ENCODE results near the gene CRYGS. TPM values are rescaled to one million over a fixed set of nuclear protein-coding genes. Genes with fewer than 3 reads are reported as not detected.
"Not testable (repeated sequence)": the region's sequence is repeated elsewhere in the genome, so short reads cannot be mapped to it uniquely, and the experiment has no call there.

CRYGS gene
- total RNA-seq, 1 experiment from 2014 or later: 0.63 TPM

DNA sequence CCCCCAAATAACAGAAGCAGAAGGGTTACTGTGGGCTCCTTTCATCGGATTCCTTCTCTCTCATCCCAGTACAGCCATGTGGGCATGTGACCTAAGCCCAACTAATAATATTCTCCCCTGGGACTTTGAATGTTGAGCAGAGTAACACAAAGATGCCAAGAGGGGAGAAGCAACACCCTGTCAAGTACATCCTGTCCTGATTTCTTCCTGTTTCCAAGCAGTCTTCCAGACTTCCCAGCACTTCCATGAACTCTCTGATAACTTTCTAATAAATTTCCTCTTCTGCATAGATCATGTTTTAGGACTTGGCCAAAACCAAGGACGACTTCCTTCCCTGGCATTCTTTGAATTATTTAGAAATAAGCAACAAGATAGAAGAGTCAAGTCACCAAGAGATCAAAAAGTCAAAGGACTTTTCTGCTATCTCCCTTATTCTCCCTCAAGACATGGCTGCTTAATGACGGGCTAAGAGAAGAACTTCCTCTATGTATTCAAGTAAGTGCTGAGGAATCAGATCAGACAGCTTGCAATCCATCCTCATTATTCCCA, 37.9 kb downstream of the CRYGS start:
- Histone ChIP-seq H3K36me3 (no peaks in the 10 kb centered on the region), H3K4me3 (no peak overlapping the region), H3K27ac (no peak overlapping the region), H3K9me3 (replicated peaks) (no peaks in the 10 kb centered on the region), H3K27me3 (replicated peaks) (0 out of 2 replicates have a peak, but pooled peaks cover 4% of the 10 kb centered on the region), H3K4me1 (replicated peaks) (no peaks in the 10 kb centered on the region)
- no peak for DNase-seq (ENCODE audit: low read depth in 1 of 2, low spot score in 2 of 2)

DNA sequence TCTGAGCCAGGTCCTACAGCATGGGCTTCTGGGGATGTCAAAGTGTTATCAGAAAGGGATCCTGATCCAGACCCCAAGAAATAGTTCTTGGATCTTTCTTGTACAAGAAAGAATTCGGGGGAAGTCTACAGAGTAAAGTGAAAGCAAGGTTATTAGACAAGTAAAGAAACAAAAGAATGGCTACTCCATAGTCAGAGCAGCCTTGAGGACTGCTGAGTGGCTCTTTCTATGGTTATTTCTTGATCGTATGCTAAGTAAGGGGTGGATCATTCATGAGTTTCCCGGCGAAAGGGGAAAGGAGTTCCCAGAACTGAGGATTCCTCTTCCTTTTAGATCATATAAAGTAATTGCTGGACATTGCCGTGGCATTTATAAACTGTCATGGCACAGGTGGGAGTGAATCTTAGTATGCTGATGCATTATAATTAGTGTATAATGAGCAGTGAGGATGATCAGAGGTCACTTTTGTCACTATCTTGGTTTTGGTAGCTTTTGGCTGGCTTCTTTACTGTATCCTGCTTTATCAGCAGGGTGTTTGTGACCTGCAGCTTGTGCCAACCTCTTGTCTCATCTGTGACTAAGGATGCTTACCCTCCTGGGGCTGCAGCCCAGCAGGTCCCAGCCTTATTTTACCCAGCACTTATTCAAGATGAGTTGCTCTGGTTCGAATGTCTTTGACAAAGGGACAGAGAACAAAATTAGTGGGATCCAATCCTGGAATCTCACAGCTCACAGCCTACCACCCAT, 41.0 kb downstream of the CRYGS start:
- Histone ChIP-seq H3K27me3 (replicated peaks) (no peaks in the 10 kb centered on the region; the same call in 1 of the 2 replicates), H3K9me3 (replicated peaks) (no peaks in the 10 kb centered on the region), H3K27ac (no peak overlapping the region), H3K4me1 (replicated peaks) (no peaks in the 10 kb centered on the region), H3K4me3 (no peak overlapping the region), H3K36me3 (no peaks in the 10 kb centered on the region)
- no peak for DNase-seq (ENCODE audit: low read depth in 1 of 2, low spot score in 2 of 2)

DNA sequence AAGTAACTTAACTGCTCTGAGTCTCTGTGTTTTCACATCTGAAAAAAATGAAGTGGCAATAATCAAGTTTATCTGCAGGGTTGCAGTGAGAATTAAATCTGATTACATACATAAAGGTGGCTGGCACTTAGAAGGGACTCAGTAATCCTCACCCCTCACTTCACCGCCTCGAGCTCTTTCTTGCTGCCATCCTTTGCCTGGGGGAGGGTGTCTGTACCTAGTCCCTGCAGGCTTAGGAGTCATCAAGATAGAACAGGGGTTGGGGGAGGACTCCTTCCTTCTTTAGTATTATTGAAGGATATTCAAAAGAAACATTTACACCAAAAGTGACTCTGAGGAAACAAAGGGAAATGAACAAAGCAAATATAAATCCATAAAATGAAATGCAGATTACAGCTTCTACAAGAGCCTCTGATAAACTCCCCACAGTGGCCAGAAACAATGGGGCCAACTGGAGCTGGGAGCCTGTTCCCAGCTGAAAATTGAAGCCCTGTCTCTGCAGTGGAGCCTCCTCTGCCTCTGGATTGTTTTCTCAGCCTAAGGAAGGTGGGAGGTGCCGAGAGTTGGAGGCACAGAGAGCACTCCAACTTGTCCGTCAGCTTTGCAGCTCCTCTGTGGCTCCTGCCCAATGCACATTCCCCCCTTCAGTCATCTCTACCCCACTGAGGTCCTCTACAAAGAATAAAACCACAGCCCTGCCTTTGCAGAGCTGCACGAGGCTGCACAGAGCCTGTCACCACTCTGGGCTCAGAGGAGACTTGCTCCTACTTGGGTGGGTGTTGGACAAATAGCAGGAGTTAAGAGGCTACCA, 41.8 kb downstream of the CRYGS start:
- Histone ChIP-seq H3K27ac (no peak overlapping the region), H3K27me3 (replicated peaks) (no peaks in the 10 kb centered on the region; the same call in 1 of the 2 replicates), H3K36me3 (no peaks in the 10 kb centered on the region), H3K4me1 (replicated peaks) (no peaks in the 10 kb centered on the region), H3K9me3 (replicated peaks) (no peaks in the 10 kb centered on the region), H3K4me3 (no peak overlapping the region)
- no peak for DNase-seq (ENCODE audit: low read depth in 1 of 2, low spot score in 2 of 2)

GRCh38 chr3:186499949-186500348, 44.2 kb downstream of the CRYGS start:
- not testable (repeated sequence) for H3K27me3 ChIP-seq (replicated peaks); H3K36me3 ChIP-seq; H3K4me1 ChIP-seq (replicated peaks); H3K4me3 ChIP-seq; H3K9me3 ChIP-seq (replicated peaks); DNase-seq (ENCODE audit: low read depth in 1 of 2, low spot score in 2 of 2); H3K27ac ChIP-seq

DNA sequence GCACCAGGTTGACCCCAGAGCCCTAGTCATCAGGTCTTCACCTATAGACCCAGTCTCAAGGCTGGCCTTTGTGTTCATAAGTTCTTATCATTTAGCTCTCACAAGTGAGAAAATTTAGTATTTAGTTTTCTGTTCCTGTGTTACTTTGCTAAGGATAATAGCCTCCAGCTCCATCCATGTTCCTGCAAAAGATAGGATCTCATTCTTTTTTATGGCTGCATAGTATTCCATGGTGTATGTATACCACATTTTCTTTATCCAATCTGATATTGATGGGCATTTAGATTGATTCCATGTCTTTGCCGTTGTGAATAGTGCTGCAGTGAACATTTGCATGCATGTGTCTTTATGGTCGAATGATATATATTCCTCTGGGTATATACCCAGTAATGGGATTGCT, 46.2 kb downstream of the CRYGS start:
- H3K4me1 ChIP-seq (replicated peaks); H3K36me3 ChIP-seq; H3K9me3 ChIP-seq (replicated peaks); DNase-seq (ENCODE audit: low read depth in 1 of 2, low spot score in 2 of 2); H3K27me3 ChIP-seq (replicated peaks); H3K27ac ChIP-seq; H3K4me3 ChIP-seq: not testable (repeated sequence)

DNA sequence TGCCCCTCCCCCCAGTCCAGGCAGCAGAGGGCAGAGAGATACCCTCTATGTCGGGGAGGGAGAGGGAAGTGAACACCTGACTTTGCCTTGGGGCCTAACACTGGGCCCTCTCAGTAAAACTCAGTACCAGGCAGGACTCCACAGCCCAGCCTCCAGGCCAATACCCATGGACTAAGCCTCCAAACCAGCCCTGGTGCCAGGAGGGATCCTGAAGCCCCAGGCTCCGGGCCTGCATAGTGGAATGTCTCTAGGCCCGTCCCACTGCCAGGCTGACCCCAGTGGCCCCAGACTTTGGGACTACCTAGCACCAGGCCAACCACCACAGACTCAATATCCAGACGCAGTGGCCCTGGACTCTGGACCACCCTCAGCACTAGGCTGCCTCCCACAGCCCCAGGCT, 46.6 kb downstream of the CRYGS start:
- peaks cover 2% of the 10 kb centered on the region; the same call in 1 of the 2 replicates for H3K27me3 ChIP-seq (replicated peaks)
- H3K4me1 ChIP-seq (replicated peaks): no peaks in the 10 kb centered on the region
- no peak overlapping the region for H3K27ac ChIP-seq
- H3K9me3 ChIP-seq (replicated peaks): no peaks in the 10 kb centered on the region
- DNase-seq (ENCODE audit: low read depth in 1 of 2, low spot score in 2 of 2): no peak
- H3K36me3 ChIP-seq: no peaks in the 10 kb centered on the region
- no peak overlapping the region for H3K4me3 ChIP-seq

DNA sequence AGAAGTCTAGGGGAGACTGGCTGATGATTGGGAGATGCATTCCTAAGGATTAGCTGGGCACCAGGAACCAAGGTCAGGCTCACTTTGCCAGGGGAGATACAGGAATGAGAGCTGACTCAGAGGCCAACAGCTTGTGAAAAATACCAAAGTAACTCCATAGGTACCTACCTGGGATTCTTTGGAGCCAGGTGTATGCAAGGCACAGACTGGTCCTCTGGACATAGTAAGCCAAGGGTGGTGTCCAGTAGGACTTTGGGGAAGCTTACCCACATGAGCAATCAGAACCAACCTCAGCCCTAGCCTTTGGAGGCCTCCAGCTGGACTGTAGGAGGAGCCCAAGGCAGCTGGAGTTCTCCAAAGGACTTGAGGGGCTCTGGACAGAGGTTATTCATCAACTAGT, 47.5 kb downstream of the CRYGS start:
- Histone ChIP-seq H3K36me3 (no peaks in the 10 kb centered on the region), H3K4me1 (replicated peaks) (no peaks in the 10 kb centered on the region), H3K9me3 (replicated peaks) (no peaks in the 10 kb centered on the region), H3K27ac (no peak overlapping the region), H3K4me3 (no peak overlapping the region), H3K27me3 (replicated peaks) (peaks cover 2% of the 10 kb centered on the region; the same call in 1 of the 2 replicates)
- DNase-seq (ENCODE audit: low read depth in 1 of 2, low spot score in 2 of 2): no peak

GRCh38 chr3:186496016-186496415, 48.2 kb downstream of the CRYGS start:
- no peak overlapping the region for H3K27ac ChIP-seq
- no peaks in the 10 kb centered on the region for H3K4me1 ChIP-seq (replicated peaks)
- no peaks in the 10 kb centered on the region for H3K9me3 ChIP-seq (replicated peaks)
- peaks cover 2% of the 10 kb centered on the region; the same call in 1 of the 2 replicates for H3K27me3 ChIP-seq (replicated peaks)
- DNase-seq (ENCODE audit: low read depth in 1 of 2, low spot score in 2 of 2): no peak
- H3K4me3 ChIP-seq: no peak overlapping the region
- H3K36me3 ChIP-seq: no peaks in the 10 kb centered on the region

- Histone ChIP-seq H3K36me3 (no peaks in the 10 kb centered on the region), H3K27ac (no peak overlapping the region), H3K4me3 (no peak overlapping the region), H3K27me3 (replicated peaks) (peaks cover 6% of the 10 kb centered on the region; the same call in 1 of the 2 replicates), H3K4me1 (replicated peaks) (no peaks in the 10 kb centered on the region), H3K9me3 (replicated peaks) (no peaks in the 10 kb centered on the region)
- no peak for DNase-seq (ENCODE audit: low read depth in 1 of 2, low spot score in 2 of 2)
Observed at GRCh38 chr3:186493525-186494255, 50.5 kb downstream of the CRYGS start.

DNA sequence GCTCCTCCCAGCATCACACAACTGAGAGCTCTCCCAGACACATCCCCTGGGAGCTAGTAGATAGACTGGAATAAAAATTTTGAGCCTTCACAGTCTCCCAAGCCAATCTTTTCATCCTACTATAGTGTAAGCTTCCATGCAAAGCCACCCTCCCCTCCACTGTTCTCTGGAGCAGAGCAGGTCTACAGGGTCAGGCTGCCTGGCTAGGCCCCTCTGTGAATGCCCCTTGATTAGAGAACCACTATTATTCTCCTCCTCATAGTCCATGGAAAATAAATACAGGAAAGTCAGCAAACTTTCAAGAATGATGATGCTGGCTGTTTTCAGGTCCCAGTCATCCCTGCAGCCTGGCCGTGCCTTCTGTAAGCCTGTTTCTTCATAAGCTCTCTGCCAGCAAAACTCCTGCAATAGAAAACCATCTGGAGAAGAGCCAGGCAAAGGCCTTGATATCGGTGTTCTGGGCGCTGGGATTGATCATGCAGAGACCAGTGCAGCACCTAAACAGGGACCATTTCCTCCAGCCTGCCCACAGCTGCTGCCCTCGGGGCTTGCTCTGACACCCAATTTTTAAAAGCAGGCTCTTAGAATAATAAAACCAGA, 51.7 kb downstream of the CRYGS start:
- no peaks in the 10 kb centered on the region for H3K9me3 ChIP-seq (replicated peaks)
- no peaks in the 10 kb centered on the region for H3K4me1 ChIP-seq (replicated peaks)
- H3K36me3 ChIP-seq: no peaks in the 10 kb centered on the region
- peaks cover 6% of the 10 kb centered on the region; the same call in 1 of the 2 replicates for H3K27me3 ChIP-seq (replicated peaks)
- no peak overlapping the region for H3K27ac ChIP-seq
- H3K4me3 ChIP-seq: no peak overlapping the region
- no peak for DNase-seq (ENCODE audit: low read depth in 1 of 2, low spot score in 2 of 2)

GRCh38 chr3:186489507-186489906, 54.7 kb downstream of the CRYGS start:
- Histone ChIP-seq H3K4me1 (replicated peaks) (no peaks in the 10 kb centered on the region), H3K27me3 (replicated peaks) (peaks cover 10% of the 10 kb centered on the region; the same call in 1 of the 2 replicates), H3K36me3 (no peaks in the 10 kb centered on the region), H3K9me3 (replicated peaks) (no peaks in the 10 kb centered on the region), H3K27ac (no peak overlapping the region), H3K4me3 (no peak overlapping the region)
- DNase-seq (ENCODE audit: low read depth in 1 of 2, low spot score in 2 of 2): no peak
